Spleen (tissue), 7 donors: ENCODE data around the gene OGDHL.

Experiments used
- POLR2AphosphoS5 ChIP-seq, 3 donors: sonication (generic); formaldehyde crosslinking; IDR thresholded peaks; one replicate each; pipeline ENCODE4 v1.5.1; 2017; ENCODE audit warnings: antibody characterized with exemption in 3 of 3
- TF ChIP-seq, protein P1 (sequence below), 11 experiments: fragments of 200-600 bp in 7 of 11; fragments of 450-650 bp in 4 of 11; sonication (generic) in 4 of 11; IDR thresholded peaks in 8 of 11; conservative IDR thresholded peaks in 3 of 11; 1 replicate in 7 of 11; 2 replicates in 4 of 11; pipeline versions ENCODE4 v1.4.0 to v1.8.0; 2016 to 2021; ENCODE audit warnings: antibody characterized with exemption in 11 of 11, inconsistent platforms in 4 of 11, mild to moderate bottlenecking in 1 of 11
- donor health status: DM: no; HTN: no; CAD: no; lungs with moderate emphysema.
- donor health status: DM: no; HTN: no; CAD: no.
- donor health status: DM: no; HTN: no; CAD: no.

GRCh38 chr10:49698679-49699078 lies 63.4 kb downstream of the OGDHL start:
- TF ChIP-seq POLR2AphosphoS5 (IDR thresholded peaks at IDR 0.05), result no peak
- TF ChIP-seq, protein P1, sequence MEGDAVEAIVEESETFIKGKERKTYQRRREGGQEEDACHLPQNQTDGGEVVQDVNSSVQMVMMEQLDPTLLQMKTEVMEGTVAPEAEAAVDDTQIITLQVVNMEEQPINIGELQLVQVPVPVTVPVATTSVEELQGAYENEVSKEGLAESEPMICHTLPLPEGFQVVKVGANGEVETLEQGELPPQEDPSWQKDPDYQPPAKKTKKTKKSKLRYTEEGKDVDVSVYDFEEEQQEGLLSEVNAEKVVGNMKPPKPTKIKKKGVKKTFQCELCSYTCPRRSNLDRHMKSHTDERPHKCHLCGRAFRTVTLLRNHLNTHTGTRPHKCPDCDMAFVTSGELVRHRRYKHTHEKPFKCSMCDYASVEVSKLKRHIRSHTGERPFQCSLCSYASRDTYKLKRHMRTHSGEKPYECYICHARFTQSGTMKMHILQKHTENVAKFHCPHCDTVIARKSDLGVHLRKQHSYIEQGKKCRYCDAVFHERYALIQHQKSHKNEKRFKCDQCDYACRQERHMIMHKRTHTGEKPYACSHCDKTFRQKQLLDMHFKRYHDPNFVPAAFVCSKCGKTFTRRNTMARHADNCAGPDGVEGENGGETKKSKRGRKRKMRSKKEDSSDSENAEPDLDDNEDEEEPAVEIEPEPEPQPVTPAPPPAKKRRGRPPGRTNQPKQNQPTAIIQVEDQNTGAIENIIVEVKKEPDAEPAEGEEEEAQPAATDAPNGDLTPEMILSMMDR (IDR thresholded peaks at IDR 0.05 in 8 of 11, conservative IDR thresholded peaks at IDR 0.05 in 3 of 11), result no peak
